KMS-11 (cell line): ENCODE data around the gene SRD5A2.

Experiments
- H2AFZ ChIP-seq: fragments of 200-600 bp; sonication (generic); 2 replicates; pipeline ENCODE4 v1.6.1; 2016; ENCODE audit warnings: antibody characterized with exemption, mixed run types, low read depth
- H3K27ac ChIP-seq: fragments of 200-600 bp; sonication (generic); 2 replicates; pipeline ENCODE4 v1.6.1; 2016; ENCODE audit warnings: mild to moderate bottlenecking, mixed run types
- H3K27me3 ChIP-seq: fragments of 200-600 bp; sonication (generic); 2 replicates; pipeline ENCODE4 v1.6.1; 2017; ENCODE audit warnings: mild to moderate bottlenecking, low read depth, mixed run types, moderate library complexity; ENCODE audit not compliant: insufficient read depth
- H3K36me3 ChIP-seq: fragments of 200-600 bp; sonication (generic); 2 replicates; pipeline ENCODE4 v1.6.1; 2017; ENCODE audit warnings: mild to moderate bottlenecking, mixed run types; ENCODE audit not compliant: insufficient read depth
- H3K4me1 ChIP-seq: fragments of 200-600 bp; sonication (generic); 2 replicates; pipeline ENCODE4 v1.6.1; 2016; ENCODE audit warnings: mild to moderate bottlenecking, low read depth, mixed run types; ENCODE audit not compliant: poor library complexity, severe bottlenecking
- H3K4me2 ChIP-seq: fragments of 200-600 bp; sonication (generic); 2 replicates; pipeline ENCODE4 v1.7.0; 2016; ENCODE audit warnings: mild to moderate bottlenecking, mixed run types
- H3K4me3 ChIP-seq: fragments of 200-600 bp; sonication (generic); IDR thresholded peaks from 2 replicates; pipeline ENCODE4 v1.6.1; 2017; ENCODE audit warnings: low read depth, low read length, mixed read lengths; ENCODE audit not compliant: insufficient read depth
- H3K79me2 ChIP-seq: fragments of 200-600 bp; sonication (generic); 2 replicates; pipeline ENCODE4 v1.6.1; 2016; ENCODE audit warnings: low read depth, mixed run types; ENCODE audit not compliant: insufficient read depth
- H3K9ac ChIP-seq: fragments of 200-600 bp; sonication (generic); 2 replicates; pipeline ENCODE4 v1.6.1; 2016; ENCODE audit warnings: mild to moderate bottlenecking, mixed run types
- H4K20me1 ChIP-seq: fragments of 200-600 bp; sonication (generic); 2 replicates; pipeline ENCODE4 v1.6.1; 2016; ENCODE audit warnings: mild to moderate bottlenecking, mixed run types; ENCODE audit not compliant: insufficient read depth
- CTCF ChIP-seq: fragments of 200-600 bp; sonication (generic); conservative IDR thresholded peaks from 2 replicates; pipeline ENCODE4 v1.6.1; 2017; ENCODE audit warnings: low read depth, mild to moderate bottlenecking, antibody characterized with exemption, low read length, moderate library complexity, mixed read lengths

SRD5A2 gene

GRCh38 chr2:31522786-31523185, 58.0 kb downstream of the SRD5A2 start:
- Histone ChIP-seq H3K36me3 (no peaks in the 10 kb centered on the region), H2AFZ (no peak overlapping the region), H4K20me1 (no peaks in the 10 kb centered on the region), H3K4me3 (no peak overlapping the region), H3K79me2 (no peaks in the 10 kb centered on the region), H3K4me1 (no peaks in the 10 kb centered on the region), H3K27ac (no peak overlapping the region), H3K27me3 (no peaks in the 10 kb centered on the region), H3K4me2 (no peak overlapping the region), H3K9ac (no peak overlapping the region)
- no peak for TF ChIP-seq CTCF

GRCh38 chr2:31517442-31518203, 63.1 kb downstream of the SRD5A2 start:
- H3K4me2 ChIP-seq = no peak overlapping the region
- no peak overlapping the region for H3K27ac ChIP-seq
- H4K20me1 ChIP-seq = no peaks in the 10 kb centered on the region
- H3K9ac ChIP-seq = no peak overlapping the region
- H3K4me1 ChIP-seq = no peaks in the 10 kb centered on the region
- no peak overlapping the region for H2AFZ ChIP-seq
- no peaks in the 10 kb centered on the region for H3K79me2 ChIP-seq
- no peaks in the 10 kb centered on the region for H3K36me3 ChIP-seq
- H3K27me3 ChIP-seq = no peaks in the 10 kb centered on the region
- no peak for TF ChIP-seq CTCF
- no peak overlapping the region for H3K4me3 ChIP-seq

- Histone ChIP-seq H3K4me3 (no peak overlapping the region), H3K27me3 (no peaks in the 10 kb centered on the region), H3K36me3 (no peaks in the 10 kb centered on the region), H3K27ac (no peak overlapping the region), H4K20me1 (no peaks in the 10 kb centered on the region), H3K9ac (no peak overlapping the region), H3K79me2 (no peaks in the 10 kb centered on the region), H3K4me2 (no peak overlapping the region), H2AFZ (no peak overlapping the region), H3K4me1 (no peaks in the 10 kb centered on the region)
- no peak for TF ChIP-seq CTCF
Observed at GRCh38 chr2:31515586-31515985, 65.2 kb downstream of the SRD5A2 start.

- Histone ChIP-seq H2AFZ (no peak overlapping the region), H3K36me3 (no peaks in the 10 kb centered on the region), H3K9ac (no peak overlapping the region), H3K79me2 (no peaks in the 10 kb centered on the region), H3K27me3 (no peaks in the 10 kb centered on the region), H3K4me2 (no peak overlapping the region), H3K4me3 (no peak overlapping the region), H3K4me1 (no peaks in the 10 kb centered on the region), H4K20me1 (no peaks in the 10 kb centered on the region), H3K27ac (no peak overlapping the region)
- no peak for TF ChIP-seq CTCF
Observed at GRCh38 chr2:31513553-31513952, 67.2 kb downstream of the SRD5A2 start.
